Measurements from ENCODE around the gene RGS9BP. TPM values are rescaled to one million over a fixed set of nuclear protein-coding genes. Genes with fewer than 3 reads are reported as not detected.
A peak's percentile ranks its signal among the peaks of the same experiment; 100 is the strongest.
"Not testable (repeated sequence)": the region's sequence is repeated elsewhere in the genome, so short reads cannot be mapped to it uniquely, and the experiment has no call there.

The RGS9BP gene
- total RNA-seq, 2 donors from 2014 or later: not detected

DNA sequence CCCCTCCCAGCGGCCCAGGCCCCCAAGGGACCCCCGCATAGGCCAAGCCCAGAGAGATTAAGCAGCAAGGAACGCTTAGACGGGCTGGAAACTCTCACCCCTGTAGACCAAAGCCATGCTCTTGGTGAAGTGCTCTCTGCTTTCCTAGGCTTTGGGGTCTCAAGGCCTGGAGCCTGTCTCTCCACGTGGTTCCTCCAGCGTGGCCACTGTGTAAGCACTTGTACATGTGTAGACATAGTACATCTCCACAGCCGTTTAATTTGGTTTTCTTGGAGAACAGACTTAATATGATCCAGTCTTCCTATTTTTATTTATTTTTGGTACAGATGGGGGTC lies 17.0 kb downstream of the RGS9BP start:
- peak overlapping the region; percentile 56 for H3K4me3 ChIP-seq (ENCODE audit: low read length)
- H3K4me1 Mint-ChIP-seq: peaks cover 29% of the 10 kb centered on the region
- H3K27ac Mint-ChIP-seq: no peak overlapping the region
- no peak for DNase-seq
- peaks cover 18% of the 10 kb centered on the region for H3K36me3 Mint-ChIP-seq (ENCODE audit: low read depth)
- peaks cover 14% of the 10 kb centered on the region for H3K9me3 ChIP-seq (ENCODE audit: control insufficient read depth, low read length)
- H3K27me3 ChIP-seq (ENCODE audit: control insufficient read depth, insufficient read depth, low read length, poor library complexity, severe bottlenecking): no peaks in the 10 kb centered on the region
- TF ChIP-seq CTCF (conservative IDR thresholded peaks at IDR 0.05): no peak
- 93 to 94% methylated on average over 6 to 7 of the region's 7 CpGs for WGBS, 2 experiments (ENCODE audit: insufficient coverage in 1 of 2, insufficient read length in 1 of 2)
- H3K9me3 Mint-ChIP-seq: peaks cover 12% of the 10 kb centered on the region
- H3K4me3 Mint-ChIP-seq: peak overlapping the region; percentile 52
- H3K4me1 ChIP-seq (ENCODE audit: control insufficient read depth, insufficient read depth, low read length): no peaks in the 10 kb centered on the region
- H3K9ac ChIP-seq (ENCODE audit: extremely low read depth, low read length, poor library complexity, severe bottlenecking): no peak overlapping the region
- no peak overlapping the region for H3K27ac ChIP-seq (ENCODE audit: low read depth, low read length)
- no peaks in the 10 kb centered on the region for H3K36me3 ChIP-seq (ENCODE audit: control insufficient read depth, insufficient read depth, low read length)
- peaks cover 7% of the 10 kb centered on the region for H3K27me3 Mint-ChIP-seq (ENCODE audit: insufficient read depth)

- H3K4me1 Mint-ChIP-seq: peaks cover 37% of the 10 kb centered on the region
- peaks cover 25% of the 10 kb centered on the region for H3K36me3 Mint-ChIP-seq (ENCODE audit: low read depth)
- not testable (repeated sequence) for H3K36me3 ChIP-seq (ENCODE audit: control insufficient read depth, insufficient read depth, low read length); H3K27me3 ChIP-seq (ENCODE audit: control insufficient read depth, insufficient read depth, low read length, poor library complexity, severe bottlenecking); DNase-seq; H3K9ac ChIP-seq (ENCODE audit: extremely low read depth, low read length, poor library complexity, severe bottlenecking); H3K27ac ChIP-seq (ENCODE audit: low read depth, low read length); H3K4me1 ChIP-seq (ENCODE audit: control insufficient read depth, insufficient read depth, low read length); H3K27ac Mint-ChIP-seq
- peaks cover 15% of the 10 kb centered on the region for H3K9me3 Mint-ChIP-seq
- peaks cover 13% of the 10 kb centered on the region for H3K27me3 Mint-ChIP-seq (ENCODE audit: insufficient read depth)
- Histone ChIP-seq H3K9me3 (ENCODE audit: control insufficient read depth, low read length) (peaks cover 14% of the 10 kb centered on the region), H3K4me3 (ENCODE audit: low read length) (peak overlapping the region; percentile 56)
- H3K4me3 Mint-ChIP-seq: peak overlapping the region; percentile 52
- WGBS, 2 experiments (ENCODE audit: insufficient coverage in 1 of 2, insufficient read length in 1 of 2): 90 to 91% methylated on average over 15 to 20 of the region's 20 CpGs
These were observed 17.8 kb downstream of the RGS9BP start for GRCh38 chr19:32693151-32694108.

GRCh38 chr19:32694316-32694715 lies 18.7 kb downstream of the RGS9BP start:
- not testable (repeated sequence) for H3K27ac ChIP-seq (ENCODE audit: low read depth, low read length); H3K4me1 ChIP-seq (ENCODE audit: control insufficient read depth, insufficient read depth, low read length); H3K4me3 ChIP-seq (ENCODE audit: low read length); H3K9ac ChIP-seq (ENCODE audit: extremely low read depth, low read length, poor library complexity, severe bottlenecking); H3K36me3 ChIP-seq (ENCODE audit: control insufficient read depth, insufficient read depth, low read length); DNase-seq; H3K27me3 ChIP-seq (ENCODE audit: control insufficient read depth, insufficient read depth, low read length, poor library complexity, severe bottlenecking); H3K27ac Mint-ChIP-seq
- H3K9me3 Mint-ChIP-seq: peaks cover 20% of the 10 kb centered on the region
- H3K4me1 Mint-ChIP-seq: peaks cover 37% of the 10 kb centered on the region
- WGBS, 2 experiments (ENCODE audit: insufficient coverage in 1 of 2, insufficient read length in 1 of 2): 88 to 94% methylated on average over 2 of the region's 2 CpGs
- peaks cover 14% of the 10 kb centered on the region for H3K9me3 ChIP-seq (ENCODE audit: control insufficient read depth, low read length)
- H3K27me3 Mint-ChIP-seq (ENCODE audit: insufficient read depth): peaks cover 18% of the 10 kb centered on the region
- H3K36me3 Mint-ChIP-seq (ENCODE audit: low read depth): peaks cover 34% of the 10 kb centered on the region
- peak overlapping the region; percentile 35 for H3K4me3 Mint-ChIP-seq

GRCh38 chr19:32694851-32695250 lies 19.2 kb downstream of the RGS9BP start:
- H3K27ac ChIP-seq (ENCODE audit: low read depth, low read length); H3K9ac ChIP-seq (ENCODE audit: extremely low read depth, low read length, poor library complexity, severe bottlenecking); H3K27ac Mint-ChIP-seq; DNase-seq; H3K4me3 ChIP-seq (ENCODE audit: low read length); H3K4me1 ChIP-seq (ENCODE audit: control insufficient read depth, insufficient read depth, low read length); H3K36me3 ChIP-seq (ENCODE audit: control insufficient read depth, insufficient read depth, low read length); H3K27me3 ChIP-seq (ENCODE audit: control insufficient read depth, insufficient read depth, low read length, poor library complexity, severe bottlenecking): not testable (repeated sequence)
- peaks cover 23% of the 10 kb centered on the region for H3K9me3 Mint-ChIP-seq
- peak overlapping the region; percentile 35 for H3K4me3 Mint-ChIP-seq
- H3K9me3 ChIP-seq (ENCODE audit: control insufficient read depth, low read length): peaks cover 16% of the 10 kb centered on the region
- peaks cover 39% of the 10 kb centered on the region for H3K36me3 Mint-ChIP-seq (ENCODE audit: low read depth)
- H3K4me1 Mint-ChIP-seq: peaks cover 37% of the 10 kb centered on the region
- 91 to 100% methylated on average over 1 to 2 of the region's 2 CpGs for WGBS, 2 experiments (ENCODE audit: insufficient coverage in 1 of 2, insufficient read length in 1 of 2)
- peaks cover 21% of the 10 kb centered on the region for H3K27me3 Mint-ChIP-seq (ENCODE audit: insufficient read depth)

DNA sequence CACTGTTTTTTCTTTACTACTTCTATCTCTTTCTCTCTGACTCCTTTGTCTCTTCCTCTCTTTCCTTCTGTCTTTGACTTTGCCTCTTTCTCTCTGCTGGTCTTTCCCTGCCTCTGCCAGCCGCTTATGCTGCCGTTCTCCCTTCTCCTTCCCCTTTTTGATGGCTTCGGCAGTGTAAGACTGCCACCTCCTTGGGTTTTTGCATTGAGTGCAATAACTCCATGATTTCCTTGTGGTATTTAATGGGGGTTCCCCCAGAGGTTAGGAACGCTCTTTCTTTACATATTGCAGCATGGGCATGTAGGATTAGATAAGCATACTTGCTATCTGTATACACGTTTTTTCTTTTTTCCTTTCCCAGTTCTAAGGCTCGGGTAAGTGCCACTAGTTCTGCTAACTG lies 19.9 kb downstream of the RGS9BP start:
- peaks cover 30% of the 10 kb centered on the region for H3K9me3 Mint-ChIP-seq
- 94 to 95% methylated on average over 4 to 6 of the region's 6 CpGs for WGBS, 2 experiments (ENCODE audit: insufficient coverage in 1 of 2, insufficient read length in 1 of 2)
- H3K4me3 ChIP-seq (ENCODE audit: low read length); H3K4me3 Mint-ChIP-seq; H3K27ac ChIP-seq (ENCODE audit: low read depth, low read length); H3K27me3 ChIP-seq (ENCODE audit: control insufficient read depth, insufficient read depth, low read length, poor library complexity, severe bottlenecking); H3K4me1 ChIP-seq (ENCODE audit: control insufficient read depth, insufficient read depth, low read length); H3K27ac Mint-ChIP-seq; H3K36me3 ChIP-seq (ENCODE audit: control insufficient read depth, insufficient read depth, low read length); H3K9ac ChIP-seq (ENCODE audit: extremely low read depth, low read length, poor library complexity, severe bottlenecking); DNase-seq: not testable (repeated sequence)
- peaks cover 22% of the 10 kb centered on the region for H3K27me3 Mint-ChIP-seq (ENCODE audit: insufficient read depth)
- H3K4me1 Mint-ChIP-seq: peaks cover 37% of the 10 kb centered on the region
- H3K36me3 Mint-ChIP-seq (ENCODE audit: low read depth): peaks cover 46% of the 10 kb centered on the region
- H3K9me3 ChIP-seq (ENCODE audit: control insufficient read depth, low read length): peaks cover 22% of the 10 kb centered on the region

GRCh38 chr19:32696771-32697170 lies 21.1 kb downstream of the RGS9BP start:
- not testable (repeated sequence) for H3K4me1 ChIP-seq (ENCODE audit: control insufficient read depth, insufficient read depth, low read length); H3K9ac ChIP-seq (ENCODE audit: extremely low read depth, low read length, poor library complexity, severe bottlenecking); H3K27ac ChIP-seq (ENCODE audit: low read depth, low read length); H3K36me3 ChIP-seq (ENCODE audit: control insufficient read depth, insufficient read depth, low read length); H3K27me3 ChIP-seq (ENCODE audit: control insufficient read depth, insufficient read depth, low read length, poor library complexity, severe bottlenecking); H3K27ac Mint-ChIP-seq; DNase-seq; H3K4me3 Mint-ChIP-seq; H3K4me3 ChIP-seq (ENCODE audit: low read length)
- 80 to 95% methylated on average over 1 to 3 of the region's 3 CpGs for WGBS, 2 experiments (ENCODE audit: insufficient coverage in 1 of 2, insufficient read length in 1 of 2)
- Mint-ChIP-seq H3K27me3 (ENCODE audit: insufficient read depth) (peaks cover 24% of the 10 kb centered on the region), H3K36me3 (ENCODE audit: low read depth) (peaks cover 47% of the 10 kb centered on the region), H3K4me1 (peaks cover 42% of the 10 kb centered on the region), H3K9me3 (peaks cover 31% of the 10 kb centered on the region)
- H3K9me3 ChIP-seq (ENCODE audit: control insufficient read depth, low read length): peaks cover 26% of the 10 kb centered on the region

Measured in endodermal cell (in vitro differentiated cells).